GM06990 (cell line): ENCODE measurements around the gene DNAJB13.

Source experiments
- DNase-seq: peaks from one replicate; pipeline ENCODE4 v3.0.0-alpha.2; 2011; ENCODE audit not compliant: insufficient read length; ENCODE audit errors: extremely low read depth
- H3K27me3 ChIP-seq: replicated peaks from 2 replicates; pipeline ENCODE4 v1.6.0; 2011; ENCODE audit warnings: low read length; ENCODE audit not compliant: control insufficient read depth, insufficient read depth
- H3K36me3 ChIP-seq: 2 replicates; pipeline ENCODE4 v1.5.1; 2011; ENCODE audit warnings: low read length; ENCODE audit not compliant: control insufficient read depth, insufficient read depth
- H3K4me3 ChIP-seq: replicated peaks from 2 replicates; pipeline ENCODE4 v1.5.1; 2011; ENCODE audit warnings: low read depth, mild to moderate bottlenecking, control low read depth, low read length
- TF ChIP-seq, protein P1 (sequence below): IDR thresholded peaks from 2 replicates; pipeline ENCODE4 v1.5.1; 2011; ENCODE audit warnings: low read length, control low read depth, mild to moderate bottlenecking, inconsistent platforms; ENCODE audit not compliant: insufficient read depth, poor library complexity, severe bottlenecking

DNAJB13 gene

DNA sequence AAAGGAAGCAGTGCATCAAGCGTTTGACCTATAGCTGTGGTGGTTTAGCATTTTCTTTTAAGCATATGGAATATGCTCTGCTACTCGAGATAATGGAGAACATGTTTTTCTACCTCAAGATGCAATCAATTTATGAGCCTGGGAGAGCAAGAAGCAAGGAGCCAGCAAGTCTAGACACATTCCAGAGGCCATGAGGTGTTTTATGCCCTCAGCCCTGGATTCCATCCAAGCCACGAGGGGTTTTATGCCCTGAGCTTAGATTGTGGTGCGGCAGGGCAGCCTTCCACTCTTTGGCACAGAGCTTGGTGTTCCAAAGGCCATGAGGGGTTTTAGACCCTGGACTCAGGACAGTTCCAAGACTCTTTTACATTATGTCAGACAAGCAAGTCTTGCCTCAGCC is 11.7 kb upstream of the DNAJB13 start:
- Histone ChIP-seq H3K27me3 (no peaks in the 10 kb centered on the region), H3K4me3 (no peak overlapping the region), H3K36me3 (no peaks in the 10 kb centered on the region; the same call in 1 of the 2 replicates)
- TF ChIP-seq, protein P1, sequence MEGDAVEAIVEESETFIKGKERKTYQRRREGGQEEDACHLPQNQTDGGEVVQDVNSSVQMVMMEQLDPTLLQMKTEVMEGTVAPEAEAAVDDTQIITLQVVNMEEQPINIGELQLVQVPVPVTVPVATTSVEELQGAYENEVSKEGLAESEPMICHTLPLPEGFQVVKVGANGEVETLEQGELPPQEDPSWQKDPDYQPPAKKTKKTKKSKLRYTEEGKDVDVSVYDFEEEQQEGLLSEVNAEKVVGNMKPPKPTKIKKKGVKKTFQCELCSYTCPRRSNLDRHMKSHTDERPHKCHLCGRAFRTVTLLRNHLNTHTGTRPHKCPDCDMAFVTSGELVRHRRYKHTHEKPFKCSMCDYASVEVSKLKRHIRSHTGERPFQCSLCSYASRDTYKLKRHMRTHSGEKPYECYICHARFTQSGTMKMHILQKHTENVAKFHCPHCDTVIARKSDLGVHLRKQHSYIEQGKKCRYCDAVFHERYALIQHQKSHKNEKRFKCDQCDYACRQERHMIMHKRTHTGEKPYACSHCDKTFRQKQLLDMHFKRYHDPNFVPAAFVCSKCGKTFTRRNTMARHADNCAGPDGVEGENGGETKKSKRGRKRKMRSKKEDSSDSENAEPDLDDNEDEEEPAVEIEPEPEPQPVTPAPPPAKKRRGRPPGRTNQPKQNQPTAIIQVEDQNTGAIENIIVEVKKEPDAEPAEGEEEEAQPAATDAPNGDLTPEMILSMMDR, result no peak
- DNase-seq, result no peak

DNA sequence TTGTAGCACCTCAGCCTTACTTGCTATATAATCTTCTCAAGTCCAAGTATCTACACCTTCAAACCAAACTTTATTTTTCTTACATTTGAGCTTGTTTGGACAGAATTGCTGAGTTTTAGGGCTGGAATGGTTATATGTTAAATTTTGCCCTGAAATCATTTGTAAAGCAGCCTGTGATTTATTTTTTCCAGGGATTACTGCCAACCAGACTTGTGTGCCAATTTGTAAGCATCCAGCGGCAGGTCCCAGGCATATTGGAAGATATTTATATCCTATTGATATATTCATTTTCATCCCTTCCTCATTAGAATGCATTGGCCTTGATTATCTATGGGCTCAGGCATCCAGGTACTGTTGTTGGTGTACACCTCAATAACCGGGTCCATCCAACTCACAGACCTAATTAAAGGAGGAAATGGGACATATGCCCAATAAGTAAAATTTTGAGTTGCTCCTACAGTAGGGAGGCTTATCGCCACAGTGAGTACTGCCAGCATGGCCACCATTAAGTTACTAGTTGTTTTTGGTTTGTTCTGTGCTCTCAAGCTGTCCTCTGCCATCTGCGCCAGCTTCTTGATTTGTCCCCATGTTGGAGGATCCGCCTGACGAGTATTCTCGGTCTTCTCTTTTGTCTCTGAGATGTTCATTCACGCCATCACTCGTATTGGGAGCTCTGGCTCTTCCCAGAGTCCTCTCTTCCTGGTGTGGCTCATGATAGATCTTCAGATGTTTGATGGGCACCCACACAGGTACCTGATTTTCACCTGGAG is 9.8 kb upstream of the DNAJB13 start:
- TF ChIP-seq, protein P1, result no peak
- Histone ChIP-seq H3K4me3 (no peak overlapping the region), H3K36me3 (no peaks in the 10 kb centered on the region), H3K27me3 (no peaks in the 10 kb centered on the region)
- no peak for DNase-seq

DNA sequence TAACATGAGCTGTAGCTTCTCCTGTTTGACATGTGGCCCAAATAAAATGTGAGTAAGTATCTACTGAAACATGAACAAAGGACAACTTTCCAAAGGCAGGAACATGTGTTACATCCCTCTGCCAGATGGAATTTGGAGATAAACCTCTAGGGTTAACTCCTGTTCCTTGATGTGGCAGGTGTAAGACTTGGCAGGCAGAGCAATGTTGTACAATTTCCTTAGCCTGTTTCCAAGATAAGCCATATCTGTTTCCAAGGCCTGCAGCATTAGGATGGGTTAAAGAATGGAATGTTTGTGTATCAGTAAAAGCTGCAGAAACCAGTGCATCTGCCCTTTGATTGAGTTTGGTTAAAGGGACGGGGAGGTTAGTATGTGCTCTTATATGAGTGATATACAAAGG is 8.8 kb upstream of the DNAJB13 start:
- Histone ChIP-seq H3K27me3 (no peaks in the 10 kb centered on the region), H3K36me3 (no peaks in the 10 kb centered on the region), H3K4me3 (no peak overlapping the region)
- no peak for DNase-seq
- TF ChIP-seq, protein P1, result no peak

DNA sequence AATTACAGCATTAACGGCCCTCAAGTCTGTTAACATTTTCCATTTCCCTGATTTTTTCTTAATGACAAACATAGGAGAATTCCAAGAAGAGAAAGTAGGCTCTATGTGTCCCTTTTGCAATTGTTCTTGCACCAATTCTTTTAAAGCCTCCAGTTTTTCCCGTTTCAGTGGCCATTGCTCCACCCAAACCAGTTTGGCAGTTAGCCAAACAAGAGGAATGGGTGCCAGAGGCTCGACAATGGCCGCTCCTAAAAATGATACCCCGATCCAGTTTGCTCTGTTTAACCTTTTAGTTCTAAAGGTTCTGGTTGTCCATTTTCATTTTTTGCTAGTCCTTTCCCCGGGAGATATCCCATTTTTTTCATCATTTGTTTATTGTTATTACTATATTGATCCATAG is 6.7 kb upstream of the DNAJB13 start:
- H3K4me3 ChIP-seq, result no peak overlapping the region
- no peak for DNase-seq
- TF ChIP-seq, protein P1, result no peak
- H3K27me3 ChIP-seq, result no peaks in the 10 kb centered on the region
- no peaks in the 10 kb centered on the region for H3K36me3 ChIP-seq

GRCh38 chr11:73944901-73945300 is 5.9 kb upstream of the DNAJB13 start:
- no peak overlapping the region for H3K4me3 ChIP-seq
- no peak for DNase-seq
- H3K27me3 ChIP-seq, result no peaks in the 10 kb centered on the region
- TF ChIP-seq, protein P1, result no peak
- H3K36me3 ChIP-seq, result no peaks in the 10 kb centered on the region
